ENCODE measurements around the gene ZNF516. TPM values are rescaled to one million over a fixed set of nuclear protein-coding genes. Genes with fewer than 3 reads are reported as not detected.
A peak's percentile ranks its signal among the peaks of the same experiment; 100 is the strongest.

The ZNF516 gene
- total RNA-seq, 1 donor from 2014 or later = 192 TPM

GRCh38 chr18:76518860-76519538 lies 24.0 kb upstream of the ZNF516 start:
- no peak for DNase-seq
- peaks cover 28% of the 10 kb centered on the region for H3K4me1 Mint-ChIP-seq (ENCODE audit: low read depth, unreplicated experiment)
- H3K27me3 Mint-ChIP-seq (ENCODE audit: unreplicated experiment) = peaks cover 5% of the 10 kb centered on the region

GRCh38 chr18:76518123-76518859 lies 23.2 kb upstream of the ZNF516 start:
- H3K4me1 Mint-ChIP-seq (ENCODE audit: low read depth, unreplicated experiment) = peaks cover 28% of the 10 kb centered on the region
- peaks cover 2% of the 10 kb centered on the region for H3K9me3 Mint-ChIP-seq (ENCODE audit: unreplicated experiment)
- DNase-seq = peak; percentile 73
- H3K36me3 Mint-ChIP-seq (ENCODE audit: unreplicated experiment) = no peaks in the 10 kb centered on the region
- no peak for TF ChIP-seq CTCF (IDR thresholded peaks at IDR 0.05; ENCODE audit: partially characterized antibody, unreplicated experiment)
- H3K4me3 Mint-ChIP-seq (ENCODE audit: unreplicated experiment) = peak overlapping the region; percentile 92
- H3K27ac Mint-ChIP-seq (ENCODE audit: unreplicated experiment) = peak overlapping the region; percentile 98
- H3K27me3 Mint-ChIP-seq (ENCODE audit: unreplicated experiment) = peaks cover 5% of the 10 kb centered on the region

More at GRCh38 chr18:76518860-76519538, 24.0 kb upstream of the ZNF516 start:
- Mint-ChIP-seq H3K27ac (ENCODE audit: unreplicated experiment) (peak overlapping the region; percentile 98), H3K4me3 (ENCODE audit: unreplicated experiment) (peak overlapping the region; percentile 92), H3K9me3 (ENCODE audit: unreplicated experiment) (peaks cover 2% of the 10 kb centered on the region), H3K36me3 (ENCODE audit: unreplicated experiment) (no peaks in the 10 kb centered on the region)
- TF ChIP-seq CTCF (IDR thresholded peaks at IDR 0.05; ENCODE audit: partially characterized antibody, unreplicated experiment) = no peak

- TF ChIP-seq CTCF (IDR thresholded peaks at IDR 0.05; ENCODE audit: partially characterized antibody, unreplicated experiment) = no peak
- Mint-ChIP-seq H3K9me3 (ENCODE audit: unreplicated experiment) (peaks cover 2% of the 10 kb centered on the region), H3K27ac (ENCODE audit: unreplicated experiment) (no peak overlapping the region)
Observed at GRCh38 chr18:76515576-76515975, 20.5 kb upstream of the ZNF516 start.

GRCh38 chr18:76514573-76514972 lies 19.5 kb upstream of the ZNF516 start:
- no peak for TF ChIP-seq CTCF (IDR thresholded peaks at IDR 0.05; ENCODE audit: partially characterized antibody, unreplicated experiment)
- Mint-ChIP-seq H3K27me3 (ENCODE audit: unreplicated experiment) (peaks cover 3% of the 10 kb centered on the region), H3K9me3 (ENCODE audit: unreplicated experiment) (peaks cover 2% of the 10 kb centered on the region), H3K36me3 (ENCODE audit: unreplicated experiment) (no peaks in the 10 kb centered on the region), H3K4me1 (ENCODE audit: low read depth, unreplicated experiment) (peaks cover 13% of the 10 kb centered on the region), H3K27ac (ENCODE audit: unreplicated experiment) (no peak overlapping the region), H3K4me3 (ENCODE audit: unreplicated experiment) (no peak overlapping the region)
- no peak for DNase-seq

More at GRCh38 chr18:76515576-76515975, 20.5 kb upstream of the ZNF516 start:
- DNase-seq = no peak
- H3K4me1 Mint-ChIP-seq (ENCODE audit: low read depth, unreplicated experiment) = peaks cover 18% of the 10 kb centered on the region
- no peak overlapping the region for H3K4me3 Mint-ChIP-seq (ENCODE audit: unreplicated experiment)
- H3K27me3 Mint-ChIP-seq (ENCODE audit: unreplicated experiment) = peaks cover 3% of the 10 kb centered on the region
- H3K36me3 Mint-ChIP-seq (ENCODE audit: unreplicated experiment) = no peaks in the 10 kb centered on the region

Measured in glutamatergic neuron (in vitro differentiated cells).